Activated T-cell treated with anti-CD3 and anti-CD28 coated beads, Interleukin-2, amount 50 U/mL, for 48 hours (primary cell): ENCODE measurements around the gene KIF1B.
"Not testable (repeated sequence)": the region's sequence is repeated elsewhere in the genome, so short reads cannot be mapped to it uniquely, and the experiment has no call there.

Experiments used
- DNase-seq, 2 experiments: peaks; one replicate each; pipeline ENCODE4 v3.0.0-alpha.2; 2020

KIF1B gene

DNA sequence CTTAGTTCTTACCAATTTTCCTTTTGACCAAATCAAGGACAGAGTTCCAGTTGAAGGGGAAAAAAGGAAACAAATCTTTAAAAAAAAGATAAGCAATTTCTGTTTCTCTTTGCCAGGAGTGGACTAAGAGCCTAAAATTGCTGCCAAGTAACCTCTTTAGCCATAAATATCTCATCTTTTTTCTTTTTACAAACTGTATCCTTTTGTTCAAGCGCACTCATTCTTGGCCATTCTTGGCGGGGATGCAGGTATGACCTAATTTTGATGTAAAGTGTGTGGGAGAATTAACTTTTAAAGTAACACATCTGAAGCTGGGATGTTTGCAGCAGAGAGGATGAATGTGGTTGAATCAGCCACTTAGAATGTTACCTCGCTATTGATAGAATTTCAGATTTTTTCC is 13.4 kb upstream of the KIF1B start:
- DNase-seq, result no peak

DNA sequence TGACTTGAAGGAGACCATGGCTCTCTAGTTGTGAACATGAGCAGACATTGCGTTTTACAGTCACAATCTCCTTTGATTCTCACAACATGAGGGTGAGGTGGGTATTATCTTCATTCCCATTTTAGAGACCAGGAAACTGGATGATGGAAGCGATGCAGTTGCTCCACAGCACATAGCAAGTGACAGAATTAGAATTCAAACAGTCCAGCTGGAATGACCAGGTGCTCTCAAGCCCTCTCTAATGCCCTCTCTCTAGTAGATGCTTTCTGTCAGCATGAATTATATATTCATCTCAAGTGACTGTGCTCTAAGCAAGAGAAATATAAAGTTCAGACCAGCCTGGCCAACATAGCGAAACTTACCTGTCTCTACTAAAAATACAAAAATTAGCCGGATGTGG is 9.8 kb upstream of the KIF1B start:
- no peak for DNase-seq

- no peak for DNase-seq
Observed at GRCh38 chr1:10204003-10204642, 6.2 kb upstream of the KIF1B start.

DNA sequence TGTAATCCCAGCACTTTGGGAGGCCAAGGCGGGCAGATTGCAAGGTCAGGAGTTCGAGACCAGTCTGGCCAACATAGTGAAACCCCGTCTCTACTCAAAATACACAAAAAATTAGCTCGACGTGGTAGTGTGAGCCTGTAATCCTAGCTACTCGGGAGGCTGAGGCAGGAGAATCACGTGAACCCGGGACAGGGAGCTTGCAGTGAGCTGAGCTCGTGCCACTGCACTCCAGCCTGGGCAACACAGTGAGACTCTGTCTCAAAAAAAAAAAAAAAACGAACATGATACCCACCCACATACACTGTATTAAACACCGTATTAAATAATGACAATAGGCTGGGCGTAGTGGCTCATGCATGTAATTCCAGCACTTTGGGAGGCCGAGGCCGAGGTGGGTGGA is 5.2 kb upstream of the KIF1B start:
- DNase-seq, result not testable (repeated sequence)

DNA sequence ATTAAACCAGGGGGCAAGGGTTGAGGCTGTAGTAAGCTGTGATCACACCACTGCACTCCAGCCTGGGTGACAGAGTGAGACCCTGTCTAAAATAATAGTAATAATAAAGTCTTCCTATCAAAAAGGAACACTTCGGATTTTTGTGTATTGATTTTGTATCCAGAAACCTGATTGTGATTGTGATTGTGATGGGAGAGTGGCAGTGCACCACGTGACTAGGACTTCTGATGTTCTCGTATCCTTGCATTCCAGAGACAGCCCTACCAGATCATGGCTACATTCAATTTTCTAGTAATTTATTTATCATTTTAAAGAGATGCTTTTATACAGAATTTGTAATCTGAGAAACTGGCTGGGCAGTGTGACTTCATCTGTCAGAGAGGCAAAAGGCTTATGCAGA is 2.6 kb upstream of the KIF1B start:
- DNase-seq, result no peak

DNA sequence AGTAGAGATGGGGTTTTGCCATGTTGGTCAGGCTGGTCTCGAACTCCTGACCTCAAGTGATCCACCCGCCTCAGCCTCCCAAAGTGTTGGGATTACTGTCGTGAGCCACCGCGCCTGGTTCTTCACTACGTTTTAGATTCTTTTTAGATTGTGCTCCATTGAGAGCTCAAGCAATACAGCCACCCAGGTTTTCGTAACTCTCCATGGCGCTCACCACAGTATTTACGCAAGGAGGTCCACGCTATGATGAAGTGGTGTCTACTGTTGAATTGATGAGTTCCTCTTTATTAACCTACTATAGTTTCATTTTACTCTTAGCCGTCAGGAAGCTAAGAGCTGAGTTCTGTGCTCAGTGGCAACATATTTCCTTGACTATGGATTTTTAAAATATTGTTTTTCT is 1.8 kb upstream of the KIF1B start:
- DNase-seq, result no peak

- DNase-seq, result no peak
Observed at GRCh38 chr1:10209590-10209904, 823 bp upstream of the KIF1B start.

DNA sequence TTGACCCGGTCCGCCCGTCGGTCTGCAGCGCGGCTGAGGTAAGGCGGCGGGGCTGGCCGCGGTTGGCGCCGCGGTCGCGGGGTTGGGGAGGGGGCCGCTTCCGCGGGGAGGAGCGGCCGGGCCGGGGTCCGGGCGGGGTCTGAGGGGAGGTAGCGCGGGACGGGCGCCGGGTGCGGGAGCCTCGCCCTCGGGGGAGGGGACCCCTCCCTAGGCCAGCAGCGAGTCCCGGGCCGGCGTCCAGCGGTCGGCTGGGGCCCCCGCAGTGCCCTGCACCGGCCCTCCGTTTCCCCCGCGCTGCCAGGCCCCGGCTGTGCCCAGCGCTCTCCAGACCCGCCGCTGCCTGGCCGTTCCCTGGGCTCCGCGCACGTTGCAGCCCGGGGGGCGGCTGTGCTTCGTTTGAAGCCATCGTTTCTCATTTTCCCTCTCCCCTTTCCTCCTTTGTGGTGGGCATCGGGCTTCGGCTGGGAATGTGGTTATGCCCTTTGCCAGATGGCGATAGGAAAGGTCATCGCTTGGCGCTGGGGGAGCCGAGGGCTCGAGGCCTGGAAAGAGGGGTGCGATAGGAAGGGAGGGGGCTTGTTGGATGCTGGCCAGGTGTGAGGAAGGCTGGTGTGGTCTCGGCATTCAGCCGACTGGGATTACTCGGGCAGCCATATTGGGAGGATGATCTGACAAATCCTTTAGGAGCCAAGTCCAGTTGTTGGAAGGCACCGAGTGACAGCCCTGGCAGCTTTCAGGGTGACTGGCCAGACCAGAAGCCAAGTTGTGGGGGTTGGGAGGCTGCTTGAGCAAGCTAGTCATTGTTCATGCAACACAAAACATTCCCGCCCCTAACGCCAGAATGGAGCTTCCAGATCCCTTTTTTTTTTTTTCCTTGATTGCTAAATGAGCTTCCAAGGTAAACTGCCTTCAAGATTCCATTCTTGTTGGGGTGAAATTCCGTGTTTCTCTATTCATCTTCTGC is 753 bp downstream of the KIF1B start:
- DNase-seq, result peak; percentile 41 to 44

DNA sequence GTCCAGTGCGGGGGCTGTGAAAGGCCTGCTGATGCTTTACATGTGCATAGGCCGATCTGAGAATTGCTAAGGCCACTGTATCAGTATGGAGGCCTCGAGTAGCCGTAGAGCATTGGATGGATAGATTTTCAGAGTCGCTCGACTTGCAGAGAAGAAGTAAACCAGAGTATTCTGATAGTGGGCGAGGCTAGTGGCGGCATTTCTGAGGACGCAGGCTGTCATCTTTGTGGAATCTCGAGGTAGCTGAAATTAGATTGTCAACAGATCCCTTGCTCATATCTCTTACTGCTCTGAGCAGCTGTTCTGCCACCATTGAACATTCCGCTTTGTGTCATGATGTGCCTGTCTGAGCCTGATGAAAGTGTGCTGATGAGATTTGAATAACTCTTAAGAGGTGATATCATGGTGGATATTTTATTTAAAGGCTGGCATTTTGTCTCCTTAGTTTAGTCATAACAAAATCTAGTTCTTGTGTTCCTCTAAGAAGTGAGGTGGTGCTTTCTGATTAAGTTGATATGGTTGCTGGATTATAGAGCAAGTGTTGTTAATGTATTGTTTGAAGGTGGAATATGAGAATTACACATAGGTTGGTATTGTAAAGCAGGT is 1.5 kb downstream of the KIF1B start:
- peak in 1 of 2 experiments; percentile 22 for DNase-seq

DNA sequence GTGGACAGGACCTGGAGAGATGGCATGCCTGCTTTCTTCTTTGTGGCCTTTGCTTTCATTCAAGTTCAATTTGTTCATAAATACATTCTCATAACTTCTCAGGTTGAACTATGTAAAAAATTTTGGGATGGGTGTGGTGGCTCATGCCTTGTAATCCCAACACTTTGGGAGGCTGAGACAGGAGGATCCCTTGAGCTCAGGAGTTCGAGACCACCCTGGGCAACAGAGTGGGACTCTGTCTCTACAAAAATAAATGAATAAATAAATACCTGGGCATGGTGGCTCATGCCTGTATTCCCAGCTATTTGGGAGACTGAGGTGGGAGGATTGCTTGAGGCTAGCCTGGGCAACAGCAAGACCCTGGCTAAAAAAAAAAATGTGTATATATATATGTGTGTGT is 2.1 kb downstream of the KIF1B start:
- no peak for DNase-seq

GRCh38 chr1:10213186-10213705 is 2.9 kb downstream of the KIF1B start:
- no peak for DNase-seq

GRCh38 chr1:10216090-10216749 is 5.8 kb downstream of the KIF1B start:
- DNase-seq, result no peak

- no peak for DNase-seq
Observed at GRCh38 chr1:10217748-10218441, 7.5 kb downstream of the KIF1B start.

GRCh38 chr1:10220200-10220599 is 9.8 kb downstream of the KIF1B start:
- no peak for DNase-seq

DNA sequence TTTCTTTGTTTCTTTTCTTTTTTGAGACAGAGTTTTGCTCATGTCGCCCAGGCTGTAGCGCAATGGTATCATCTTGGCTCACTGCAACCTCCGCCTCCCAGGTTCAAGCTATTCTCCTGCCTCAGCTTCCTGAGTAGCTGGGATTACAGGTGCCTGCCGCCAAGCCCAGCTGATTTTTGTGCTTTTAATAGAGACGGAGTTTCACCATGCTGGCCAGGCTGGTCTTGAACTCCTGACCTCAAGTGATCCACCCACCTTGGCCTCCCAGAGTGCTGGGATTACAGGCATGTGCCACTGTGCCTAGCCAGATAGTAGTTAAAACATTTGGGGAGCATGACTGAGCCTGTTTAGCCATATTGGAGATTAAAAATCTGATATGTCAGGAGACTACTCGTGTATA is 10.3 kb downstream of the KIF1B start:
- not testable (repeated sequence) for DNase-seq

DNA sequence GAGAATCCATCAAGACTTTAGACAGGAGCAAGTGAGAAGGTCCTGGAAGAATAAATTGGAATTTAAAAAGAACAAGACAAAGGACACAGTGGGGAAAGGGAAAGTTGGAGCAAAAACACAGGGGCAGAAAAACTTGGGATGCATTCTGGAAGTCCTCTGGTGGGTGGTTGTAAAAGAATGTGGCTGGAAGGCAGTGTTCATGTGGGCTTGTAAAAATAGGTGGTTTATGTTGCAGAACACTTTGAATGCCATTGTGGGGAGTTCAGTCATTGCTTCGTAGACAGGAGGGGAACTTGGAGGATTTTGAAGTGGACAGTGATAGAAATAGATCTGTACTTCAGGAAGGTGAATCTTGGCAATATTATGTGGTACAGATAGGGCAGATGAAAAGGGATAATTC is 15.2 kb downstream of the KIF1B start:
- no peak for DNase-seq

GRCh38 chr1:10228528-10228927 is 18.2 kb downstream of the KIF1B start:
- DNase-seq, result no peak

- no peak for DNase-seq
Observed at GRCh38 chr1:10229903-10230302, 19.5 kb downstream of the KIF1B start.

DNA sequence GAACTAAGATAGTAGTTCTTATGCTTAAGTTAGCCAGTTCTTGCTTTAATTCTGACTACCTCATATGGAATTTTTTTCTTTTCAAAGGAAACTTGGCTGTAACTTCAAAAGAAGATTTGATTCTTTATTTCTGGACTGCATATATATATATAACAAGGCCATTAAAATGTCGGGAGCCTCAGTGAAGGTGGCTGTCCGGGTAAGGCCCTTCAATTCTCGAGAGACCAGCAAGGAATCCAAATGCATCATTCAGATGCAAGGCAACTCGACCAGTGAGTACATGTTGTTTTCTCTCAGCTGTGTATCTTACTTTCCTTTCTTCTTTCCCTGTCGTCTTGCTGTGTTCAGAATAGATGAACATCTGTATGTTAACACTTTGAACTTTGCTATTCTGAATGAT is 21.8 kb downstream of the KIF1B start:
- no peak for DNase-seq

DNA sequence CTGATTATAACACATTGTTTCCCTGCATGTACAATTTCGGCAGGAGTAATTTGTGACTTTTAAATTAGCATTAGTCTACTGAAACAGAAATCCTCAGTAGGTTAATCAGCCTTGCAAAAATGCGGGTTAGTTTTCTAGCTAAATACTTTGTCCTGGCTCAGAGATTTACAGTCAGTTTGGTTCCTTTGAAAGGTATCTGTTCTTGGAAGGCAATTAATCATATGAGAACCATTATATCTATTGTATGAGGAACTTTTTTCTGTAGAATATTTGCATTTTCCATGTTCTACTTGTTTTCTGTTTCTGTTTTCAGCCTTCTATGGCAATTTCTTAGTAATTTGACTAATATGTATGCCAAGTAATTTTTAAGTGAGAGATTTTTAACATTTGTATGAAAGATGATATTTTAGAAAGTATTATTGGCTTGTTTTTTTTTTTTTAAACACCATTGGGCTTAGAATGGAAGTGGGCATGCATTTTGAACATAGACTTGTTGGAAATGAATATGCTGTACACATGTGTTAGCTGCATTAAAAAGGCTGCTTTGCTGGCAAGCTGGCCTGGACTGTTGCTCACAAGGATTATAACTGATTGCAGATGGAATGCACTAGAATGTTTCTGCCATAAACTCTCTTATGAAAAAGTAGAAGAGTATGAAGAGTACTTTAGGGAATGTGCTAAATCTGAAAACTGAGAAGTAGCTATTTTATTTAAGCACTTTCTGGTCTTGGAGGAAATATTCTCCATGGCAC is 26.2 kb downstream of the KIF1B start:
- DNase-seq, result no peak

GRCh38 chr1:10237157-10237539 is 26.8 kb downstream of the KIF1B start:
- no peak for DNase-seq

- no peak for DNase-seq
Observed at GRCh38 chr1:10242135-10242534, 31.8 kb downstream of the KIF1B start.
